Vagina (tissue), 2 donors: ENCODE results near the gene PLK3.

Experiments
- POLR2A ChIP-seq, 2 donors: fragments of 450-650 bp; IDR thresholded peaks; one replicate each; pipeline ENCODE4 v1.6.1; 2017; ENCODE audit warnings: antibody characterized with exemption in 2 of 2, mild to moderate bottlenecking in 2 of 2, moderate library complexity in 2 of 2
- POLR2AphosphoS5 ChIP-seq, 2 donors: sonication (generic); formaldehyde crosslinking; IDR thresholded peaks; one replicate each; pipeline ENCODE4 v1.9.0; 2017; ENCODE audit warnings: antibody characterized with exemption in 2 of 2, mild to moderate bottlenecking in 2 of 2, low read depth in 1 of 2; ENCODE audit not compliant: insufficient read depth in 1 of 2
- TF ChIP-seq, protein P1 (sequence below), 3 experiments: fragments of 450-650 bp in 2 of 3; fragments of 200-600 bp in 1 of 3; sonication (generic) in 1 of 3; IDR thresholded peaks; one replicate each; pipeline ENCODE4 v1.5.1; 2017 to 2019; ENCODE audit warnings: antibody characterized with exemption in 3 of 3, mild to moderate bottlenecking in 2 of 3, moderate library complexity in 2 of 3

DNA sequence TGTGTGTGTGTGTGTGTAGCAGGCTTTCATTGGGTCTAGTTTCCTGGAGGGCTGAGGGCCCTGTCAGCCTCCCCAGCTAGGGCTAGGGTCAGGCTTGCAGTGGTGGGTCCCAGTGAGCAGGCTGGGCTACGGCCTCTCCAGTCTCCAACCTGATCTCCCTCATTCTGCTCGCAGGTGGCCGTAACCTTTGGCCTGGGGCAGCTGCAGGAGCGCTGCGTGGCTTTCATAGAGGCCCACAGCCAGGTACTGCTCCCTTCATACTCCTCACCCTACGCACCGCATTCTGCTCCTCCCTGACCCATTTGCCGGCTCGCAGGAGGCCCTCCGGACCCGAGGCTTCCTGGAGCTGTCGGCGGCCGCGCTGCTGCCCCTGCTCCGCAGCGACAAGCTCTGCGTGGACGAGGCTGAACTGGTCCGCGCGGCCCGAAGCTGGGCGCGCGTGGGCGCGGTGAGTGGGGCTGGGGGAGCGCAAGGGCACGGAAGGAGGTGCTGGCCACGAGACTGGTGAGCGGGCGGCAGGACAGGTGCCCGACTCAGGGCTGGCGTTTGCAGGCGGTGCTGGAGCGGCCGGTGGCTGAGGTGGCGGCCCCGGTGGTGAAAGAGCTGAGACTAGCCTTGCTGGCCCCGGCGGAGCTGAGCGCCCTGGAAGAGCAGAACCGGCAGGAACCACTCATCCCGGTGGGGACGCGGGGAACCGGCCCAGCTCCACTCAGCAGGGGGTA lies 12.8 kb downstream of the PLK3 start:
- TF ChIP-seq, protein P1, sequence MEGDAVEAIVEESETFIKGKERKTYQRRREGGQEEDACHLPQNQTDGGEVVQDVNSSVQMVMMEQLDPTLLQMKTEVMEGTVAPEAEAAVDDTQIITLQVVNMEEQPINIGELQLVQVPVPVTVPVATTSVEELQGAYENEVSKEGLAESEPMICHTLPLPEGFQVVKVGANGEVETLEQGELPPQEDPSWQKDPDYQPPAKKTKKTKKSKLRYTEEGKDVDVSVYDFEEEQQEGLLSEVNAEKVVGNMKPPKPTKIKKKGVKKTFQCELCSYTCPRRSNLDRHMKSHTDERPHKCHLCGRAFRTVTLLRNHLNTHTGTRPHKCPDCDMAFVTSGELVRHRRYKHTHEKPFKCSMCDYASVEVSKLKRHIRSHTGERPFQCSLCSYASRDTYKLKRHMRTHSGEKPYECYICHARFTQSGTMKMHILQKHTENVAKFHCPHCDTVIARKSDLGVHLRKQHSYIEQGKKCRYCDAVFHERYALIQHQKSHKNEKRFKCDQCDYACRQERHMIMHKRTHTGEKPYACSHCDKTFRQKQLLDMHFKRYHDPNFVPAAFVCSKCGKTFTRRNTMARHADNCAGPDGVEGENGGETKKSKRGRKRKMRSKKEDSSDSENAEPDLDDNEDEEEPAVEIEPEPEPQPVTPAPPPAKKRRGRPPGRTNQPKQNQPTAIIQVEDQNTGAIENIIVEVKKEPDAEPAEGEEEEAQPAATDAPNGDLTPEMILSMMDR (IDR thresholded peaks at IDR 0.05) = no peak
- TF ChIP-seq POLR2A (IDR thresholded peaks at IDR 0.05) (no peak), POLR2AphosphoS5 (IDR thresholded peaks at IDR 0.05; ENCODE audit: insufficient read depth in 1 of 2, low read depth in 1 of 2) (no peak)
